NCI-H146 (cell line): ENCODE data around the gene EEF1B2.
"Not testable (repeated sequence)": the region's sequence is repeated elsewhere in the genome, so short reads cannot be mapped to it uniquely, and the experiment has no call there.

Source experiments
- DNase-seq: peaks from one replicate; lab custom pipeline; 2025; lab: John Stamatoyannopoulos, UW

EEF1B2 gene

DNA sequence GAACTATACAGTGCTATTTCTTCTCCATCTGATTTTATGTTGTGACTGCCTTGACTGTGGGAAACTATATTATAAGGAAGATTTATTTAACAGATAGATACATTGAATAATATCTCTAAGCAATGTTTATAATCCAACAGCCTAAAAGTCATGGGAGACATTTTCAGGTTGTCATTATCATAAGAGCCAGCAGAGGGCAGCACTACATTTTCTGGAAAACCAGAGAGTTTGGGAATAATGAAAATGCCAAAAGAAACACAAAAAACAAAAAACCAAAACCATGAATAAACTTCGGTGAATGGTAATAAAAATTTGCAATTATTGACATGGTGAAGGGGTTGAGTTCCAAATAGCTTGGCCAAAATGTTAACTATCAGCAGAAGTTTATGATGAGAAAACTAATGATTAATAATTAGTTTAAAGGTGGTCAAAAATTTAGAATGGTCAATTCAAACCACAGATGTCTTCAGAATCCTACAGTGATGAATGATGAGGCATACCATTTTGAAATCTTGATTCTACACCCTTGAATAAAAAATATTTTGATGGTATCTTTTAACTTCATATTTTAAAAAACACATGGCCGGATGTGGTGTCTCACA, 4.7 kb downstream of the EEF1B2 start:
- peak; percentile 7 for DNase-seq

DNA sequence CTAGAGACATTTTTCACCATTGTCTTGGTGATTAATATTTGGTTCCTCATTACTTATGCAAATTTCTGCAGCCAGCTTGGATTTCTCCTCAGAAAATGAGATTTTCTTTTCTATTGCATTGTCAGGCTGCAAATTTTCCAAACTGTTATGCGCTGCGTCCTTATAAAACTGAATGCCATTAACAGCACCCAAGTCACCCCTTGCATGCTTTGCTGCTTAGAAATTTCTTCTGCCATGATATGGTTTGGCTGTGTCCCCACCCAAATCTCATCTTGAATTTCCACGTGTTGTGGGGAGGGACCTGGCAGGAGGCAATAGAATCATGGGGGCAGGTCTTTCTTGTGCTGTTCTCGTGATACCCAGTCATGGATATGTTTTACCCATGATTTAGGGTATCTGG, 8.5 kb downstream of the EEF1B2 start:
- not testable (repeated sequence) for DNase-seq

DNA sequence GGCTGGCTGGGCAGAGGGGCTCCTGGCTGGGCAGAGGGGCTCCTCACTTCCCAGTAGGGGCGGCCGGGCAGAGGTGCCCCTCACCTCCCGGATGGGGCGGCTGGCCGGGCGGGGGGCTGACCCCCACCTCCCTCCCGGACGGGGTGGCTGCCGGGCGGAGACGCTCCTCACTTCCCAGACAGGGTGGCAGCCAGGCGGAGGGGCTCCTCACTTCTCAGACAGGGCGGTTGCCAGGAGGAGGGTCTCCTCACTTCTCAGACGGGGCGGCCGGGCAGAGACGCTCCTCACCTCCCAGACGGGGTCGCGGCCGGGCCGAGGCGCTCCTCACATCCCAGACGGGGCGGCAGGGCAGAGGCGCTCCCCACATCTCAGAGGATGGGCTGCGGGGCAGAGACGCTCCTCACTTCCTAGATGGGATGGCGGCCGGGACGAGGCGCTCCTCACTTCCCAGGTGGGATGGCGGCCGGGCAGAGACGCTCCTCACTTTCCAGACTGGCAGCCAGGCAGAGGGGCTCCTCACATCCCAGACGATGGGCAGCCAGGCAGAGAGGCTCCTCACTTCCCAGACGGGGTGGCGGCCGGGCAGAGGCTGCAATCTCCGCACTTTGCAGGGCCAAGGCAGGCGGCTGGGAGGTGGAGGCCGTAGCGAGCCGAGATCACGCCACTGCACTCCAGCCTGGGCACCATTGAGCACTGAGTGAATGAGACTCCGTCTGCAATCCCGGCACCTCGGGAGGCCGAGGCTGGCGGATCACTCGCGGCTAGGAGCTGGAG, 12.1 kb downstream of the EEF1B2 start:
- DNase-seq = not testable (repeated sequence)

DNA sequence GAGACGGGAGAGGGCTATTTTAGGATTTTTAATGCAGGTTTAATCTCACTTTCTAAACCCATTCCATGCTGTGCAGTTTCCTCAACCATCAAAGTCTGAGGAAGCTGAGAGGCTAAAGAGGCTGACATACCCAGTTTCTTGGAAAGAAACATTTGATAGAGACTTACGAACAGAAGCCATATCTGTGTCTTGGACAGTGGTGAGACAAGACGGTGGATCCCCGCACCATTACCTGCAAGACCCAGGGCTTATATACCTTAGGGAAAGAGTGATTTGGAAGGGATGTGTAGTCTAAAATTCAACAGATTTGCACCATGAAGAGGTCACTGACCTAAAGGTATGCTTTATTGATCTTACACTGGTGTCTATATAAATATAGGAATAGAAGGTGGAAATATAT, 13.5 kb downstream of the EEF1B2 start:
- no peak for DNase-seq

DNA sequence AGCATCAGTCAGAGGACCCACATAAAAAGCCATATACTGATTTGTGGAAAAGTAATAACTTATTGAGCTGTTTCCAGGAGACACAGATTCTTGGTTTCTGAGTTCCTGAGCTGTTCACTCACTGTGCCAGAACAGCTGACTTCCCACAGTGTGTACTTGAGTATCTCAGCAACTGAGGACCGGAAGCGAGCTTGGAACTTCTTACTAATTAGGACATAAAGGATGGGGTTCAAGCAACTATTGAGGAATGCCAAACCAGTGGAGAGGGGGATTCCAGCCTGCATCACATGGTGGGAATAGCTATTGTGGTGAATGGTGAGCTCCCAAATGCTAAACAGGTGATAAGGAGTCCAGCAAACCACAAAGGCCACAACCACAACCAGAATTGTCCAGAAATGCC, 16.4 kb downstream of the EEF1B2 start:
- no peak for DNase-seq

DNA sequence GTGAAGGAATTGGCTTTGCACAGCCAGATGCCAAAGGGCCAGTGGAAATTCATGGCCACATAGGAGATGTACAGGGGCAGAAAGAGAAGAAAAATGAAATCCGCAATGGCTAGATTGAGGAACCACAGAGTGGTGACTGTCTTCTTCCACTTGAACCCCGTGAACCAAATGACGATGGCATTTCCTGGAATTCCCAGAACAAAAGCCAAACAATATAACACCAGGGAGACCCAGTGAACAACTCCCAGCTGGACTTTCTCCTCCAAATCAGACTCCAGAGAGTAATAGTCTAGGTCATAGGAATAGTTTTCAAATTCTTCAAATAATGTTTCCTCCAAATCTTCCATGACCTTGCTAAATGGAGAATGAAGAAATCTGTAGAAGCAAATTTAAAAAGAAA, 17.2 kb downstream of the EEF1B2 start:
- DNase-seq = no peak

DNA sequence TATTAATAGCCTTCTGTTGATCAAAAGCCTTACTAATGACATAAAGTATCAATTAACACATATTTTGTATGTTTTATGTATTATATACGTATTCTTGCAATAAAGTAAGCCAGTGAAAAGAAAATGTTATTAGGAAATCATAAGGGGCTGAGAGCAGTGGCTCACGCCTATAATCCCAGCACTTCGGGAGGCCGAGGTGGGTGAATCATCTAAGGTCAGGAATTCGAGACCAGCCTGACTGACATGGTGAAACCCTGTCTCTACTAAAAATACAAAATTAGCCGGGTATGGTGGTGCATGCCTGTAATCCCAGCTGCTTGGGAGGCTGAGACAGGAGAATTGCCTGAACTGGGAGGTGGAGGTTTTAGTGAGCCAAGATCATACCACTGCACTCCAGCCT, 21.8 kb downstream of the EEF1B2 start:
- not testable (repeated sequence) for DNase-seq

DNA sequence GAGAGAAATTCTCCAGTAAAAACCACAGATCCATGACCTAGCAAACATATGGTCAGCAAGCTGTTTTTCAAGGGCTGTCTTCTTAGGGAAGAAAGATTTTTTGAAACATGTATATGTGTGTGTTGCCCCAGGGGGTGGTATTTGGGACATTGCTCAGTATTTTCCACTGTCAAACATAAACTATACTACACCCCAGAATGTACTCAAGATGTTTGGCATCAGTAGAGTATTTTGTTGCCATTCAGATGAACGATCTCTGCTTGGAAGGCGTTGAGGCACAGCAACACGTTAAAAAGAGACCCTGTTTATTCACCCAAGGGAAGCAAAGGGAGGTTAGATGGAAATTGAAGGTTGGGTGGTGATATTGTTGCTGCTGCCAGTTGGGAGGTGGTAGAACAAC, 30.0 kb downstream of the EEF1B2 start:
- no peak for DNase-seq

DNA sequence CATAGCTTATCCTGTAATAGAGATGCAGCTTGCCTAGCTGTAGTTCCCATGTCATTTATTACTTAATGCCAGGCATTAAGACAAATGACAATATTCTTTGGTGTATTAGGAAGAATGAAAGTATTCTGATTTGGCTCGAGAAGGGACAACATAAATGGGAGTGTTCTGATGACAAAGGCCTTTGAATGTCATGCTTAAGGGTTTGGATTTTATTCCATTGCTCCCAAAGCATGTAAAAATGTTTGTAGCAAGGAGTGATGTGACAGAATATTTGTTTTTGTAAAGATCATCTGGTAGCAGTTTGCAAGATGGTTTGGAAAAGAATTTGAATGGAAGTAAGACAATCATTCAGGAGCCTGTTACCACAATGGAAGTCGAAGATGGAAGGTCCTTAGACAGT, 30.4 kb downstream of the EEF1B2 start:
- no peak for DNase-seq

DNA sequence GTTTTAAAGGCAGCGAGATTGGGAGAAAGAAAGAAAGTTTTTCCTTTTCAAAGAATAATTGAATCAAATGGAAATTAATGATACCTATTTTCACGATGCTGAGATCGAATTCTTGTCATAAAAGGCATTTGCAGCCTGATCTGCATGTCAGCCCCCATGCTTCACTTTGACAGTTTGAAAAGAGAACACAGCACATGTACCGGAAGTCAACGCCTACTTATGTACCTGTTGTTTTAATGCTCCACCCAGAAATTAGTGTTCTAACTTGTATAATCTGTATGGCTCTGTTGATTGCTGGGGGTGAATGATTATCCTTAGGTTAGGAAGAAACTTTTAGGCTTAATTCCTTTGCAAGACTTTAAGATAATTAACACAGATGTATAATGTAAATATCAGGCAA, 31.0 kb downstream of the EEF1B2 start:
- DNase-seq = no peak

DNA sequence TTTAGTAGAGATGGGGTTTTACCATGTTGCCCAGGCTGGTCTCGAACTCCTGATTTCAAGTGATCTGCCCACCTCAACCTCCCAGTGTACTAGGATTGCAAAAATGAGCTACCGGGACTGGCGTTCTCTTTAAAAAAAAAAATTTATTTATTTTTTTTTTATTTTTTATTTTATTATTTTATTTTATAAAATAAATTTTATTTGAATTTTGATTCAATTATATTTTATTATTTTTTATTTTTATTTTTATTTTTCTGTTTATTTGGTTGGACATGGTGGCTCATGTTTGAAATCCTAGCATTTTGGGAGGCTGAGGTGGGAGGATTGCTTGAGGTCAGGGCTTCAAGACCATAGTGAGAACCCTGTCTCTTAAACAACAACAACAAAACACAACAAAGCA, 32.5 kb downstream of the EEF1B2 start:
- DNase-seq = no peak

DNA sequence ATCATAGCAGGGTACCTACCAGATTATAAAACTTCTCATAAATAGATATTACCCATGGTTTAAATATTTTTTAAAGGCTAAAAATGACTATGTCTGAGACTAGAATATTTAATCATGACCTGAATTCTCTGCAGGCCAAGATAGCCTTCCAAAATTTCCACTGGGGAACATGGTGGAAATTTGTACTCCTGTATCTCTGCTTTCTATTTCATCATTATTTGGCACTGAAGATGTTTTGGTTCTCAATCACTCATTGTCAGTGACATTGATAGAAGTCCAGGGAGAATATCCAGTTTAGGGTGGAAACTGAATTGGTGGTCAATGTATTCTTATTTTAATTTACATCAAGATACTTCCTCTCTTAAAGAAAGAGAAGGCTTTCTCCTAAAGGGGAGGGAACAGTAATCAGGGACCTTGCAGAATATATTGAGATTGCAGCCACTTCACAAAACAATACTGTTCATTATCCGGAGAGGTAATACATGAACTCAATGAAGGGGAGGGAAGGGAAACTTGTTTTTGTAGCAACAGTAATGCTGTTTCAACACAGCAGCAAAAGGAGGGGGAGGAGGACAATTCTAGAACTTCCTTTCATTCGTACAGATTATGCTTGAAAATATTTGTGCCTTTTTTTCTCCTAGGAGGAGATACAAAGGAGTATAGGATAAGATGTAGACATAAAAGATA, 34.1 kb downstream of the EEF1B2 start:
- no peak for DNase-seq

DNA sequence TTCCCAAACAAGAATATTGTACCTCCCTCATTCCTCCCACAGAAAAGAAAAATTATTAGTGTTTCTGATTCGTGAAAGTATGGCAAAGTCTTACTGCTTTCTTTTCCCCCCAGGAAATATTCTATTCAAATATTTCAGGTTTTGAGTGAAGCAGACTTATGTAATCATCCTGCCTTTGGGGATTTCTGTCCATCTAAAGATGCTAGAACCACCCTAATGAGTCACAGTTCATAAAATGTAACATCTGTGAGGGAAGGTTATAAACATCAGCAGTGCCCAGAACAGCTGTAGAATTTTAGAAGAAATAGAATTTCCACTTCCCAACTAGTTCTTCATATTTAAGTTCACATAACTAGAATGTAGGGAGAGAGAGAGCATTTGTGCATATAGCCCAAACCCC, 39.0 kb downstream of the EEF1B2 start:
- DNase-seq = no peak

DNA sequence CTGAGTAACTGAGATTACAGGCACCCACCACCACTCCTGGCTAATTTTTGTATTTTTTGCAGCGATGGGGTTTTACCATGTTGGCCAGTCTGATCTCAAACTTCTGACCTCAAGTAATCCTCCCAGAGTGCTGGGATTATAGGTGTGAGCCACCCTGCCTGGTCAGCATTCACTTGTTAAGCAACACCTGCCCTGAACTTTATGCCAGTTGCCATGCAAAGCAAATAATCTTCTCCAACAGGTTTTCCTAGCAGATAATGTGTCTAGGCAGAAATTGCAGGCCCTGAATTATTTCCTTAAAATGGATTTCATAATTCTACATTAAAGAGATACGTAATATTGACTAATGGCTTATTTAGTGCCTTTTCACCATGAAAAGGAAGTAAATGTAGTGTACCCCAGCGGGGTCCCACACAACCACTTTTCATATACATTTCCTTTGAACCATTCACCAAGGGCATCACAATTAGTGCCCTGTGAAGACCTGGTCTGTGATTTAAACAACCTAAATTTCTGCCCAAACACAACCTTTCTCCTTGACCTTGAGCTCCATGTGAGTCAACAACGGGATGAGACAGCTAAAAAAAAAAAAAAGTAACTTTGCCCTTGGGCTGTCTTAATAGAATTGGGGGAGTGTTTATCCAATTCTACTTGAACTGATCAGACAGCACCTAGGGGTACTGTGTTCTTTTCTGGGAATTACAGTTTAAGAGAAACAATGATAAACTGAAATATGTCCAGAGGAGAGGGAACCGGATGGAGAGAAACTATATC, 41.6 kb downstream of the EEF1B2 start:
- no peak for DNase-seq

DNA sequence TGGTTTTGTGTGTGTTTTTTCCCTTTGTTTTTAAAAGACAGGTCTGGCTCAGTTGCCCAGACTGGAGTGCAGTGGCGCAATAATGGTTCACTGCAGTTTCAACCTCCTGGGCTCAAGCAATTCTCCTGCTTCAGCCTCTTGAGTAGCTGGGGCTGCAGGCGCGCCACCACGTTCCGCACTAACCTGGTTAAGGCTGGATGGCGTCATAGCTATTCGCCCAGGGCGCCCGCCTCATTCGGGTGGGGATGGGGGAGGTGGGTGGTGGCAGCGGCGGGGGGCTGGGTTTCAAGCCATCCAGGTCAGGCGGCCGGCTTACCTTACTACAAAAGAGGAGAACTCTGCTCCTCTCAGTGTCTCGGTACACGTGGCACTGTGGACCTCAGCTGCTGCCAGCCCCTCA, 42.8 kb downstream of the EEF1B2 start:
- no peak for DNase-seq

DNA sequence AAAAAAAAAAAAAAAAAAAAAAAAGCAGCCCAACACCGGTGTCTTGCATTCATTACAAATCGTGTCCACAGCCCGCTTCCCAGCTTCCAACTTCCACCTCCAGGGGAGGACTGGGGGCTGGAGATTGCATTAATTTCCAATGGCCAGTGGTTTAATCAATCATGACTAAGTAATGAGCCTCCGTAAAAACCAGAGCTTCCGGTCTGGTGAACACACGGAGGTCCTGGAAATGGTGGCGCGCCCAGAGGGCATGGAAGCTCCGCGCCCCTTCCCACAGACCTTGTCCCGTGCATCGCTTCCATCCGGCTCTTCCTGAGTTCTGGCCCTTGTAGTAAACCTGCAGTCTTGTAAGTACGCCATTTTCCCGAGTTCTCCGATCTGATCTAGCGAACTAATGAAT, 43.6 kb downstream of the EEF1B2 start:
- DNase-seq = no peak

DNA sequence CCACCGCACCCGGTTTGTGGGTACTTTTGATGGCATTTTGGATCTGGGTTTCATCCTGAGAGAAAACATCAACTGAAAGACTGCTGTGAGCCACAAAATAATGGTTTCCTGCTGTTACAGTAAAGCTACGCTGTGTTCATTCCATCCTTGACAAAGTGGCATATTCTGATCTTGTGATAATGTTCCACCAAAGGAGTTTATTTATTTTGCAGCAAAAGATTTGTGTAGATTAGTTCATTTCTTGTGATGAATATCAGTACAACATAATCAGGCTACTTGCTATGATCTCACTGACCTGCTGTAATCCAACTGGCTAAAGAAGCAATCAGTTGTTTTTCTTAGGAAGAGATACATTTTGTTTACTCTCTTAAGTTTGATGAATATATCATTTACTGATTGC, 45.0 kb downstream of the EEF1B2 start:
- no peak for DNase-seq

DNA sequence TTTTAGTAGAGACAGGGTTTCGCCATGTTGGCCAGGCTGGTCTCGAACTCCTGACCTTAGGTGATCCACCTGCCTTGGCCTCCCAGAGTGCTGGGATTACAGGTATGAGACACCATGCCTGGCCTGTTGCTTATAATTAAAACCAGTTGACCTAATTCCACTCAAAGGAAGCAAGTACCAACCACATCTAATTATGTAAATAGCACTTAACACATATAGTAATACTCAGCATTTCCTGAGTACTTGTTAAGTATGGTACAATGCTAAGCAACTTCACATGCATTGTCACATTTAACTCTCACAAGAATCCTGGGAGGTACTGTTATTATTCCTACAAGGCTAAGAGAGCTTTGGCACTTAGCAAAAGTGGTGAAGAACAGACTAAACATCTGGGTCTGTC, 47.6 kb downstream of the EEF1B2 start:
- DNase-seq = not testable (repeated sequence)

DNA sequence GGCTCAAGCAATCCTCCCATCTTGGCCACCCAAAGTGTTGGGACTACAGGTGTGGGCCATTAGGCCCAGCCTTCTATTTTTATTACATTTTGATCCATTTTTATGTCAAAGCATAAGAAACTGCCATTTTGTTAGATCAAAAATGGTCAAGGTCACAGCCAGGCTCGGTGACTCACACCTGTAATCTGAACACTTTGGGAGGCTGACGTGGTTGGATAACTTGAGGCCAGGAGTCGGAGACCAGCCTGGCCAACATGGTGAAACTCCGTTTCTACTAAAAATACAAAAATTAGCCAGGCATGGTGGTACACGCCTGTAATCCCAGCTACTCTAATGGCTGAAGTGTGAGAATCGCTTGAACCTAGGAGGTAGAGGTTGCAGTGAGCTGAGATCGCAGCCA, 49.2 kb downstream of the EEF1B2 start:
- no peak for DNase-seq

DNA sequence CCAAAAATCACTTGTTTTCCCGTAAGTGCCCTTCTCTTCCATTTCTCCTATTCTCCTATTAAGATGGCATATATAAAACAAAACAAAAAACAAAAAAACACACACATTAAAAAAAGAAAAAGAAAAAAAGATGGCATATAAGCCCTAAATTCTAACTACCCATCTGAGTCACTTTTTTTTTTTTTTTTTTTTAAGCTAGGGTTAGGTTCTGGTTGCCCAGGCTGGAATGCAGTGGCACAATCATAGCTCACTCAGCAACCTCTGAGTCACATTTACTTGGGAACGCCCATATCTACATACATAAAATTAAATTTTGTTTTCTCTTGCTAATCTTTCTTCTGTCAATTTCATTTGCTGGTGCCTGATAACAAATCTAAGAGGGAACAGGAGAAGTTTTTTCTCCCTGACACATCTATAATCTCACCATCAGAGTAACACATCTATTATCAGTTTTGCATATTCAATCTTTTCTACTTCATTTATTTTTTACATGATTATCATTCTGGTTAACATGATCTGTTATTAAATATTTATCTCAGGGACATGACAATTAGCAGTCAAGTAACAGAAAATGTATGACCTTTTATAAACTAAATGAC, 52.1 kb downstream of the EEF1B2 start:
- DNase-seq = no peak
